Stimulated activated CD4-positive, alpha-beta T cell treated with anti-CD3 and anti-CD28 coated beads, TNF-alpha, amount 100 ng/mL, for 24 hours (primary cell): ENCODE measurements around the gene RAP1GDS1.

Experiments
- DNase-seq, 3 experiments: peaks; one replicate each; pipeline ENCODE4 v3.0.0-alpha.2; 2020; ENCODE audit warnings: low read depth in 3 of 3

The RAP1GDS1 gene

GRCh38 chr4:98482503-98482846, 221.3 kb downstream of the RAP1GDS1 start:
- no peak for DNase-seq

GRCh38 chr4:98482847-98483806, 221.9 kb downstream of the RAP1GDS1 start:
- peak; percentile 21 to 46 (median 22) for DNase-seq

- no peak for DNase-seq
These were observed 222.8 kb downstream of the RAP1GDS1 start for GRCh38 chr4:98484031-98484430.

- no peak for DNase-seq
These were observed 224.7 kb downstream of the RAP1GDS1 start for GRCh38 chr4:98485816-98486345.

GRCh38 chr4:98490251-98490650, 229.1 kb downstream of the RAP1GDS1 start:
- no peak for DNase-seq

GRCh38 chr4:98491899-98492559, 230.8 kb downstream of the RAP1GDS1 start:
- no peak for DNase-seq

- no peak for DNase-seq
These were observed 232.1 kb downstream of the RAP1GDS1 start for GRCh38 chr4:98493296-98493695.
